ENCODE results near the gene LZTFL1.

DNA sequence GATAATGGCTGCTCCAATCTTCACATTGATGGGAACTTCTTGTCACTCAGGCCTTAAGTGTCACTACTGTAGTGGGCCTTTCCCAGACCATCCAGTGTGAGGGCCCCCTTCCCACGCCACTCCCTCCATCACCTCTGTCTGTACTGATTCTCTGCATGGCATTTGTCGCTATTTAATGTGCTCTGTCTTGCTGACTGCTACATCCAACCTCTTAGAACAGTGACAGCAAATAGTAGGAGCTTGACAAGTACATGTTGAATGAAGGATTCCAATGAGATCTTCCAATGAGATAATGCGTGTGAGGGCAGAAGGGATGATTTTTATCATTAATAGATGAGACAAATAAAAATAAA is 38.8 kb upstream of the LZTFL1 start:
- TF ChIP-seq POLR2A (IDR thresholded peaks at IDR 0.05; ENCODE audit: low read depth, low read length) (no peak), POLR2AphosphoS5 (IDR thresholded peaks at IDR 0.05; ENCODE audit: low read depth, low read length) (no peak)

Measured in GM12892 (cell line).